Activated CD8-positive, alpha-beta memory T cell treated with anti-CD3 and anti-CD28 coated beads, Interleukin-2, amount 50 U/mL, for 1 hour (primary cell): Measurements from ENCODE around the gene SRMS.

Experiments used
- DNase-seq: peaks from one replicate; pipeline ENCODE4 v3.0.0-alpha.2; 2020; ENCODE audit errors: extremely low read depth

Gene SRMS

GRCh38 chr20:63552481-63553249 lies 5.1 kb upstream of the SRMS start:
- no peak for DNase-seq

- no peak for DNase-seq
Observed at GRCh38 chr20:63551068-63551467, 3.5 kb upstream of the SRMS start.

- DNase-seq: no peak
Observed at GRCh38 chr20:63549679-63550282, 2.2 kb upstream of the SRMS start.

- DNase-seq: no peak
Observed at GRCh38 chr20:63549019-63549418, 1.5 kb upstream of the SRMS start.

- DNase-seq: no peak
Observed at GRCh38 chr20:63548542-63548941, 993 bp upstream of the SRMS start.

GRCh38 chr20:63546956-63547724 lies 409 bp downstream of the SRMS start:
- no peak for DNase-seq

GRCh38 chr20:63546256-63546955 lies 1.1 kb downstream of the SRMS start:
- DNase-seq: no peak

GRCh38 chr20:63545814-63546213 lies 1.7 kb downstream of the SRMS start:
- DNase-seq: no peak

- no peak for DNase-seq
Observed at GRCh38 chr20:63544958-63545516, 2.5 kb downstream of the SRMS start.

- DNase-seq: no peak
Observed at GRCh38 chr20:63544241-63544957, 3.1 kb downstream of the SRMS start.

- DNase-seq: no peak
Observed at GRCh38 chr20:63543733-63544132, 3.8 kb downstream of the SRMS start.

GRCh38 chr20:63543131-63543530 lies 4.4 kb downstream of the SRMS start:
- DNase-seq: no peak

- no peak for DNase-seq
Observed at GRCh38 chr20:63542696-63543095, 4.9 kb downstream of the SRMS start.

- no peak for DNase-seq
Observed at GRCh38 chr20:63542031-63542559, 5.5 kb downstream of the SRMS start.

GRCh38 chr20:63541371-63541770 lies 6.2 kb downstream of the SRMS start:
- DNase-seq: no peak

GRCh38 chr20:63540417-63541186 lies 6.9 kb downstream of the SRMS start:
- no peak for DNase-seq

GRCh38 chr20:63539441-63540370 lies 7.8 kb downstream of the SRMS start:
- DNase-seq: no peak

GRCh38 chr20:63539092-63539430 lies 8.5 kb downstream of the SRMS start:
- no peak for DNase-seq
